GM21576 (cell line): ENCODE data around the gene WDCP.
"Not testable (repeated sequence)": the region's sequence is repeated elsewhere in the genome, so short reads cannot be mapped to it uniquely, and the experiment has no call there.

Experiments used
- ATAC-seq: cut with Tn5 transposase; IDR thresholded peaks from one replicate; pipeline ENCODE4 v1.9.1; 2021; ENCODE audit warnings: mild to moderate bottlenecking, moderate library complexity; ENCODE audit not compliant: unreplicated experiment

WDCP gene

DNA sequence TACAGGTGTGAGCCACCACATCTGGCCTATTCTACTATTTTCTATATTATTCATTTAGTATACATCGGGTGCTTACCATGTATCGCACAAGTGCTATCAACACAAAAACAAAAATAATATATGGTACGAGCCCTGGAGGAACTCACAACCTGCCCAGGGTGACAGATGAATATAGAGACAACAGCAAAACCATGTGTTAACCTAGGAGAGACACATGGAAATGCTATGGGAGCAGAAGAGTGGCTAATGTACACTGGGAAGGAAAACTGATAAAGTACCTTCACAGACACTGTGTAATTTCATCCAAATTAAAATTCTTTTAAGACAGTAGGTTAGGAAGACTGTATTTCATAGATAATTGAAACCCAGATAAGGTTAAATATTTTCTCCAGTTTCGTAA is 25.1 kb upstream of the WDCP start:
- ATAC-seq = no peak

DNA sequence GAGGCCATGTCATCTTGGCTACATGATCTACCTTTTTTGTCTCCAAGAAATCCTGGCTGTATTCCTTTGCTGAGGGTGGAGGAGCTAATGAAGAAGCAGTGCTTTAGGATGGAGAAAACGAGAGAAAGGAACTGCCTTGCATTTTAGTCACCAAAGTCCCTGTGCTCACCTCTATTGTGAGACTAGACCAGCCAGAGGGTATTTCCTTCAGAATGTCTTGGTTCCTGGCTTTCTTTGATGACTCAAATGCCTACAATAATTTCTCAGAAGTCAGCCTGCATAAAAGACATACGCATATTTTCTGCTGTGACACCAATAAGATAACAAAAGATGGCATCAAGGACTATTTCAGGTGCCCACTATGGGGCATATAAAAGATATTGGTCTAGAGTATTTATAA is 18.1 kb upstream of the WDCP start:
- no peak for ATAC-seq

DNA sequence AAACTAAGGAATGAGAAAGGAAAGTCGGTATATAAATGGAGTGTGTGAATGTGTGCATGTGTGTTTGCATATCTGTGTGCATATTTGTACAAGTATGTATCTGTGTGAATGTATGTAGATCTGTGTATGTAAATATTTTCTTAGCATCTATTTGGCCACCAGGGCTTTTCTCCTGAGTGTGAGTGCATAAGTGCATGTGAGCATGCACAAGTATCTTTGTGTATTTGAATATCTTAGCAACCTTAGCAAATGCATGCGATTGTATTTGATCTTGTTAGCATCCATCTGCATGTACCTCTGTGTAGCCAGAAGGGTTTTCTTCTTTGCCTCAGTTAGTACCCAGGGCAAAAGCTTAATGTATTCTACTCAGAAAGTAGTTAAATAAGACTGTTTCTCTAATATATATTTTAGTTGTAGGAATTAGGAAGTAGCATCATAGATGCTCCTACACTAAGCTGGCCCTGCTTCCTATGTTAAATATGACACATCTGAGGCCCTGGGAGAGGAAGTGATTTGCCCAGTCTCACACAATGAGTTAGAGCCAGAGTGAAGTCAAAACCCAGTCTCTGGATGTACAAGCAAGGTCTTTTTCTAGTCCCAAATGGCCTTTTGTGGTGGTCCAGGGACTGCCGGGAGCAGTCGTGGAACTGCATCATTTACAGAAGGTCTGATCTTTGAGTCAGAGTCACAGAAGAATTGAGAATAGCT is 11.5 kb upstream of the WDCP start:
- no peak for ATAC-seq

DNA sequence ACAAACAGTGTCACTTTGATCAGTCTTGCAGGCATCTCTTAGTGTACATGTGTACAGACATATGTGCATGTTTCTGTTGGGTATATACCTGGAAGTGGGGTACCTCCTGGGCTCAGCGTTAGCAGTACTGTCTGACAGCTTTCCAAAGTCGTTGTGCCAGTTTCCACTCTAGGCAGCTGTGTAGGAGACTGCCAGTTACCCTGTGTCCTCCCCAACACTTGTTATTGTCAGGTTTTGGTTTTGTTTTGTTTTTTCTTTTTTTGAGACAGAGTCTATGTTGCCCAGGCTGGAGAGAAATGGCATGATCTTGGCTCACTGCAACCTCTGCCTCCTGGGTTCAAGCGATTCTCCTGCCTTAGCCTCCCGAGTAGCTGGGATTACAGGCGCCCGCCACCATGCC is 8.6 kb upstream of the WDCP start:
- no peak for ATAC-seq

DNA sequence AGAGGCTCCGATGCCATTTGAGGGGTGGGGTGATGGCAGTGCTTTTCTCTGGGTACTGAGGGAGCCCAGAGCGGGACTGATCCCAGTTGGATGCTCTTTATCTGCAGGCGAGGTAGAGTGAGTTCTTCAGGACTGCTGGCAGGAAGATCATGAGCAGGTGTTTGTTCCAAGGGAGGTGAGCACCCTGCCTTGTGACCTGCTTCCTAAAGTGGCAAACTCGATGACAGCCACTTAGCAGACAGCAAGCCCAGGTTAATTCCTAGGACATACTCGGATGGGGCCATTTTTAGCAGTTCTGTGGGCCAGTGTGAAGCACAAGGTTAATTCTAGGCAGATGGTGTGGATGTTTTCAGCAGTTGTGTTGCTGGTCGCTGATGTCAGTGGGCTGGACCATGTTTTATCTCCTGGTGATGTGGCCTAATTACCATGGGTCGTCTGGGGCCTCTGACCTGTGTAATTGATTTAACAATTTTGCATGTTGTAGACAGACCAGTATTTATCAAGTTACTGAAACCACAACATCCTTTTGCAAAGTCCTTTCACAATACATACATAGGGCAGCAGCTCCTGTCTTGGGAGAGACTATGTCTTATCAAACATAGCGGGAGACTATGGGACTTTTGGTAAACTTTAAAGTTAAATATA is 7.3 kb upstream of the WDCP start:
- ATAC-seq = no peak

DNA sequence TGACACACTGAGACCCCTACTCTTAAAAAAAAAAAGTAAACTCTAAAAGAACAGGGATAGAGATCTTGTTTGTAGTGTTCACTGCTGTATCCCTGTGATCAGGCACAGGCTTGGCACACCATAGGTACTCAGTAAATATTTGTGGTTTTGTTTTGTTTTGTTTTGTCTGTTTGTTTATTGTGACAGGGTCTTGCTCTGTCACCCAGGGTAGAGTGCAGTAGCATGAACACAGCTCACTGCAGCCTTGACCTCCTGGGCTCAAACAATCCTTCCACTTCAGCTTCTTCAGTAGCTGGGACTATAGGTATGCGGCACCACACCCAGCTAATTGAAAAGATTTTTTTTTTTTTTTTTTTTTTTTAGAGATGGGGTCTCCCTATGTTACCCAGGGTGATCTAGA is 5.8 kb upstream of the WDCP start:
- ATAC-seq = no peak

DNA sequence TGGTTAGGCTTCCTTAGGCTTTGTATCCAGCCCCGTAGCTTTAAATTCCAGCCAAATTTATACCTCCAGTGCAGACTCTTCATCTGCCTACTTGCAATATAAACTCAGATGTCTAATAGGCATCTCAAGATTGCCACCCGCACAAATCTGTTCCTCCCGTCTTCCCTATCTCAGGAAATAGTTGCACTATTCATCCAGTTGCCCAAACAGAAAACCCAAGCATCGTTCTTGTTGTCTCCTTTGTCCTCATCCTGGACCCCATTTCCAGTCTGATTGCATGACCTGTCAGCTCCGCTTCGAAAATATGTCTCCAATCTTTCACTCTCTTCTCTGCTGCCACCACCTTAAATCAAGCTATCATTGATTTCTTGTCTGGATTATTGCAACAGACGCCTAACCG is 4.6 kb upstream of the WDCP start:
- ATAC-seq = no peak

DNA sequence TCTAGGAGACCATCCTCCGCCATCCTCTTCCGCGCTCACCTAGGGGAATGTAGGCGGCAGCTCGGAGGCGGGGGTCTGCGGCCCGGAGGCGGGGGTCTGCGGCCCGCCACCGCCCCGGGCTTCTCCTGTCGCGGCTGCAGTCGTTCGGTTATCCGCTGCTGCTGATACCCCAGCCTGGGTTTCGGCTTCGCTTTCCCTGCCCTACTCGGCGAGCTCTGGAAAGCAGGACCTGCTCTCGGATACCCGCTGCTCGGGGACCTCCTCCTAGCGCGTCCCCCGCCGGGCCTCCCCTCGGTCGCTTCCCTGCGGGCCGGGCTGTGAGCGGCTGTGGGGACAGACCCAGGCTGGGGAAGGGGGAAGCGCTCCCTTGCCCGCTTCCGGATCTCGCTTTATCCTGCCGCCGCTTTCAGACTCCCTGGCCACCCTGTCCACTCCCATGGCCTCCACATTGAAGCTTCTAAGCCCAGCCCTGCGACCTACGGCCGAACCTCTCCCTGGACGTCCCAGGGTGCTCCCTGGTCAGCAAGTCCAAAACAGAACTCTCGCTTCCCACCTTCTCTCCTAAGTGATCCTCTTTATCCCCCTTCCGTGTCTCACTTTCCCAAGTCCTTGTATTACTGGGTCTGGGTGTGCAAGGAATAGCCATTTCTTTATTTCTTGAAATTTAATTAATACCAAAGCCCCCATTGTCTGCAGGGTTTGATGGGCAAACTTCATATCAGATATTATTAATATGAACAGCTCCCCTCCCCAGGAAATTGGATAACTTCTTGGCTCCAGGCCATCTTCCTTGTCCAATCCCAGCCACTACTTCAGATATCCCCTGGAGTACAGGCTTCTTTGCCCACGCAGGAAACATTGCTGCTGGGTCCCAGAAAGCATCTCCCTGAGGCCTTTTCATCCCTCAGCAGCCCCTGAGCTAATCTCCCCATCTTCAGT is 3.1 kb upstream of the WDCP start:
- no peak for ATAC-seq

DNA sequence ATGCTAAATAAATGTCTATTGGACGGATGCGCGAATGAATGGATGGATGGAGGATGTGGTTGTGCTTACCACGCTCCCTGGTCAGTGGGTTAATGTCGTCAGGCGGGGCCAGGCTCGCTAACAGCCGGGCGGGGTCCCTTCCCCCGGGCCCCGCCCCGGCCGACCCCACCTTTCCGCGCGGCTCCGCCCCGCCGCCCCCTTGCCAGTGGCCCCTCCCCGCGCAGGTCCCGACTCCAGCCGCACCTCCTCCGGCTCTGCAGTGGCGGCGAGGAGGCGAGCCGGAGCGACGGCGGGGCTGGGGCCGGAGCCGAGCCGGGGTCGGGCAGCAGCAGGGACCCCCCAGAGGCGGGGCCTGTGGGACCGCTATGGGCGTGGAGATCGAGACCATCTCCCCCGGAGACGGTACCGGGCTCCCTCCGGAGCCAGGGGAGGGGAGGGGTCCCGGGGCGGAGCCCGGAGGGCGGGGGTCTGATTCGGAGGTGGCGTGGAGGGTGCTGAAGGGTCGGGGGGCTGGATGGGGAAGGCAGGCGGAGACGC is 2.4 kb upstream of the WDCP start, which contains the start of gene FKBP1B:
Gene FKBP1B (plus strand): TSS at position 257 of the 537 bp plus-strand sequence. CDS start 109 bp downstream, at position 366.
- ATAC-seq = no peak

DNA sequence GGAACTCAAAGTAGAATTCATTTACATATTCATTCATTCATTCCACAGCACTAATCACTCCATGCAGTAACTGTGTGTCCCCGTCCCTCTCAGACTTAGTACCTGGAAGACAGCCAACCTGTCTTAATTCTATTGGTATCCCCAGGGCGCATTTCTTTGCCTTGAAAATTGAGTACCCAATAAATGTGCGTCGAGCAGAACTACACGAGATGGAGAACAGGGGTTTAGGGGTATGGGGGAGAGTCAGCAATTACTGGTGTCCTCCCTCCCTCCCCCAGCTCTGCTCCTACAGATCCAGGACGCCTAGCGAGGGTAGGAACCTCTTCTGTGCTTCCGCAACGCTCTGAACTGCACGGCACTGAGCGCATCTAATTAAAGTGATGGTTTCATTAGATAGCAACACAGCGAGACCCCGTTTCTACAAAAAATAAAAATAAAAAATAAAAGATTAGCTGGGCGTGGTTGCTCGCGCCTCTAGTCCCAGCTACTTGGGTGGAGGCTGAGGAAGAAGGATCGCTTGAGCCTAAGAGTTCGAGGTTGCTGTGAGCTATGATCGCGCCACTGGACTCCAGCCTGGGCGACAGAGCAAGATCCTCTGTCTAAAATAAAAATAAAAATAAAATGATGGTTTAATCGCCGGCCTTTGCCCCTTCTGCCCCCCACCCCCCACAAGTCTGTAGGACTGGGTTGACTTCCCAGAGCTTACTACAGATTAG is 1.7 kb upstream of the WDCP start:
- no peak for ATAC-seq

DNA sequence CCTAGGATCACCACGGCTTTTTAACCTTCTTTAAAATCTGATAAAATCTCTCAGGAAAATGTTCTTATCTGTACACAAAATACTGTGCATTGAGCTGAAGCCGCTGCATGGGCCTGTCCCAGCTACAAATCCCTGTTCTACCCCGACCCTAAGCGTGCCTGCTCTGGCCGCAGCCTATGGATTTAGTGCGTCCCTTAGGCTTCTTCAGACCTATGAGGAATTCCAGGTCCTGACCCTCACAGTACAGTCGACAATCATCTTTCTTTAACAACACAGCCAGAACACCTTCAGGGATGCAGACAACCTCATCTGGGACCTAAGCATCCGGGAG is 477 bp upstream of the WDCP start:
- ATAC-seq = no peak

DNA sequence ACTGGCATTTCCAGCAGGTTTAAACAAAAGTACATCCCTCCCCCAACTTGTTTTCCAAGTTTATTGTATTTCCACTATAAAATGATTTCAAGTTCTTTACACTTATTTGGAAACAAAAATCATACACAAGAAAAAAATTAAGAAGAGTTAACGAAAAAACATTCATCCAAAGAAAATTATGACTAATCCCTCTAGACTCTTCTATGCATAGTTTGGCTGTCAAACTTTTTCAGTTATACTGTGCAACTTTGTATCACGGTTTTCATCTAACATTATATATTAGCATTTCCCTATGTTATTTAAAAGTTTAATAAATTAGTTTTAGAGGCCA is 627 bp downstream of the WDCP start:
- no peak for ATAC-seq

DNA sequence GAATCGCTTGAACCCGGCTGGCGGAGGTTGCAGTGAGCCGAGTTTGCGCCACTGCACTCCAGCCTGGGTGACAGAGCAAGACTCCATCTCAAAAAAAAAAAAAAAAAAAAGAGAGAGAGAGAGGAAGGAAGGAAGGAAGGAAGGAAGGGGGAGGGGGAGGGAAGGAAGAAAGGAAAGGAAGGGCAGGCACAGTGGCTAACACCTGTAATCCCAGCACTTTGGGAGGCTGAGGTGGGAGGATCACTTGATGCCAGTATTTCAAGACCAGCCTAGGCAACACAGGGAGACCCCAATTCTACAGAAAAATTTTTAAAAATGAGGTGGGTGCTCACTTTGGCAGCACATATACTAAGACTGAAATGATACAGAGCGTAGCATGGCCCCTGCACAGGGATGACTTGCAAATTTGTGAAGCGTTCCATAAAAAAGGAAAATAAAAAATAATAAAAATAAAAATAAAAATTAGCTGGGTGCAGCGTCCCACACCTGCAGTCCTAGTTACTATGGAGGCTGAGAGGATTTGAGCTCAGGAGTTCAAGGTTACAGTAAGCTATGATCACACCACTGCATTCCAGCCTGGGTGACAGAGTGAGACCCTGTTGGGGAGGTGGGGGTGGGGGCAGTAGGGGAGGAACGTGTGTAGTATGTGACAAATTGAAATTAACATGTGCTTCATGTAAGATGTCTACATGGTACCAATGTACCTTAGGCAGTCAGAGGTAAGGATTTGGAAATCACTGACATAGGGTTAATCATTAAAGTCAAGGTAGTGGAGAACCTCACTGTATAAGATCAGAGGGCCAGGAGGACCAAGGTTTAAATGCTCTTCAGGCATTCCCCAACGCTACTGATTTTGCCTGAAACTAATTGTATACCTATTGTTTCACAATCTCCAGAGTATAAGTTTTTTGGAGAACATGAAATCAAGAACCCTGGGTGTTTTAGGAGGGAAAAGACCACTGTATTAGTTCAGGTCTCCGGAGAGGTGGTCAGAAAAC is 1.4 kb downstream of the WDCP start:
- no peak for ATAC-seq

DNA sequence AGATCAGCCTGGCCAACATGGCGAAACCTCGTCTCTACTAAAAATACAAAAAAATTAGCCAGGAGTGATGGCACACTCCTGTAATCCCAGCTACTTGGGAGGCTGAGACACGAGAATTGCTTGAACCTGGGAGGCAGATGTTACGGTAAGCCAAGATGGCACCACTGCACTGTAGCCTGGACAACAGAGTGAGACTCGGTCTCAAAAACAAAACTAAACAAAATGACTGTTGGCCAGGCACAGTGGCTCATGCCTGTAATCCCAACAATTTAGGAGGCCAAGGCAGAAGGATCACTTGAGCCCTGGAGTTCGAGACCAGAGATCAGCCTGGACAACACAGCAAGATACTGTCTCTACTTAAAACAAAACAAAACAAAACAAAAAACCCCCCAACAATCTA is 4.1 kb downstream of the WDCP start:
- ATAC-seq = not testable (repeated sequence)

DNA sequence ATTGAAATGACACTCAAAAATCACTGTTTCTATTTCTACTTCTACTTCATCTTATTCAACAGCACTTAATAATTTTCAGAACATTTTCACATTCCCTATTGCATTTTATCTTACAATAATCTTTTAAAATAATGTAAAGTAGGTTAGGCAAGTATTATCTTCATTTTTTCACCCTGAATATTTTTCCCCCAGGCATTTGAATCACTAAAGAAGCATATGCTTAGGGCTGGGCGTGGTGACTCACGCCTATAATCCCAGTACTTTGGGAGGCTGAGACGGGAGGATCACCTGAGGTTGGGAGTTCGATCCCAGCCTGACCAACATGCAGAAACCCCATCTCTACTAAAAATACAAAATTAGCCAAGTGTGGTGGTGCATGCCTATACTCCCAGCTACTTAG is 6.7 kb downstream of the WDCP start:
- no peak for ATAC-seq

DNA sequence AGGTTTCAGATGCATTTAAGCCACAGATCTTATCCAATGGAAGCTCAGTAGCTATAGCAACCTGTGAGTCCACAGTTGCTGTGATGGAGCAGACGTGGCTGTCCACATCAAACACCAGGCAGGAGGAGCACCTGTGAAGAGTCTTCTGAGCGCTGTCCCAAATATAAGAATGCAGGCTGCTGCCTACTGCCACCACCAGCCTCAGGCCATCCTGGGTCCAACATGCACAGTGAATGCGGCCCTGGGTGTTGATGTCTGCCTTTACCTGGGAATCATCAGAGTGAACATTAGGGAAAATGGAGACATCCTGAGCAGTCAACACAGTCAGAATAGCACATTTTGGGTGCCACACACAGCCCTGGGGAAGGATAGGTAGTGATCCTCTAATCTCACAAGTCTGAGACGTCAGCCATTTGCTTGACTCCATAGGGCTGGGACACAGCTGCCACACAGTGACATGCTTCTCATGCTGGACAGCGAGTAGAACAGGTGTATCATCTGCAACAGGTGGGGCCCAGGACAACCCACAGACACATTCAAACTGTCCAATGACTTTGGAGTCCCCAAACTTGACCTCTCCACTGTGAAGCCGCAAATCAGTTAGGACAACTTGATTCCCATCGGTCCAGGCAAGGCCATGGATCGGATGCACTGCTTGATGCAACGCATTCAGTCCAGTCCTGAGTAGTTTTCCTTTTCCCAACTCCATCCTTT is 8.2 kb downstream of the WDCP start:
- no peak for ATAC-seq

DNA sequence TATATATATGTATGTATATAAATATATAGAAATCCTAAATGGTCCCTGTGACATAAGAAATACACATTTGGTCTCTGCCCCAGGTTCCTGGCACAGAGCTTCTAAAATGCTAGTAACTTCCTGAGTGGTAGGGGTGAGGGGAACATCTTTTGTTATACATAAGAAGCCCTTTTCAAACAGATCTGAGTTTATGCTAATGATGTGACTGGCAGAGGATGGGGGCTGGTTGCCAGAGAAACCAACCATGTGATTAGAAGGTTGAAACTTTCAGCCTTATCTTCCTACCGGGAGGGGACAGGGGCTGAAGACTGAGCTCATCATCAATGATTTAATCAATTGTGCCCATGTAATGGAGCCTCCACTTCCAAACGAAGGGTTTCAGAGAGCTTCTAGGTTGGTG is 21.0 kb downstream of the WDCP start:
- no peak for ATAC-seq

DNA sequence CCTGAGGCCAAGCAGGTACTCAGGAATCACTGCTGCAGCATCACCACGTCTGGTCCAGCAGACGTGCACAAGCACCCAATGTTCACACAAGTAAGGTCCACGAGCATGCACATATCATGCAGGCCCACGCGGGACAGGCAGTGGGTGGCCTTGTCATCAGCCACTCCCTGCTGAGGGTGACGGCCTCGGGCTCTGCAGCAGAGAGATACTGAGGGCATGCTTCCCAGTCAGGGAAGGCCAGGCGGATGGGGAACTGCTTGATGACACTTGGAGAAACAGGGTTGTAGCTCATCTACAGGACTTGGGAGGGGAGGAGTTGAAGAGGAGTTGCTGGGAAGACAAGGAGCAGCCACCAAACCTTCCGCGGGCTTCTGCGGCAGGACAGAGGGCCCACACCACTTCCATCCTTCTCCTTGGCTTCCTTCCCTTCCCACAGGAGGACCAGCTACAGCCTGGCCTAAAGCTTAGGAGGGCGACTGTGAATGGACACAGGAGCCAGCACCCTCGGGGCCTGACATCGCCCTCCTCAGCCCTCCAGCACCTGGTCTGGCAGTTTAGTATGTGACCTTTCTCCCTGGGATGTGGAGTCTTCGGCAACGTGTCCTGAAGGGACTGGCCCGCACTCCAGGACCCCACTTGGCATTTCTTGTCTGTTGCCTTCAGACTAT is 22.1 kb downstream of the WDCP start:
- ATAC-seq = no peak

DNA sequence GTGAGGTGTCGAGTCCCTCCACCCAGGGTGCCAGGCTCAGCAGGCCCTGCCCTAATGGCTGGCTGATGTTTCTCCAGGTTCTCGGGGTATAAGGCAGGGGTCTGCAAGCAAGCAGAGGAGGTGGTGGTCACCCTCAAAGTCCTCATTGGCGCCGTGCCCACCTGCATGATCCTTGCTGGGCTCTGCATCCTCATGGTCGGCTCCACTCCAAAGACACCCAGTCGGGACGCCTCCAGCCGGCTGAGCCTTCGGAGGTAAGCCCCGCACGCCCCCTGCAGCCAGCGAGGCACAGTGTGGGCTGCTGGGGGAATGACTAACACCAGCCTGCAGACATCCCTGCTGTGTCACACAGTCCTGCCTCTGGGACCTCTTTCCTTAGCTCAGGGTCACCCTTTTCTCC is 23.2 kb downstream of the WDCP start:
- ATAC-seq = no peak
